Measurements from ENCODE around the gene WNT1.

- TF ChIP-seq CTCF (IDR thresholded peaks at IDR 0.05; ENCODE audit: low read depth, low read length) (no peak), EZH2phosphoT487 (IDR thresholded peaks at IDR 0.05; ENCODE audit: low read depth) (no peak)
Observed at GRCh38 chr12:48979602-48980388, 1.7 kb downstream of the WNT1 start.

Data from OCI-LY3 (cell line).